Dedifferentiated amniotic fluid mesenchymal stem cell (primary cell): Measurements from ENCODE around the gene SORL1-AS1.

Experiments
- DNase-seq: peaks from one replicate; pipeline ENCODE4 v3.0.0-alpha.2; 2016; ENCODE audit errors: extremely low spot score

SORL1-AS1 gene

GRCh38 chr11:121391914-121392313, 60.9 kb downstream of the SORL1-AS1 start:
- no peak for DNase-seq

GRCh38 chr11:121389651-121390050, 63.1 kb downstream of the SORL1-AS1 start:
- DNase-seq = no peak
